ENCODE data around the gene ETDA.
"Not testable (repeated sequence)": the region's sequence is repeated elsewhere in the genome, so short reads cannot be mapped to it uniquely, and the experiment has no call there.

ETDA gene

GRCh38 chrX:135252011-135252518 lies at the start of gene ETDA:
ETDA (plus strand) TSS chrX:135252061; CDS start chrX:135253277, 1,216 bp downstream.
- not testable (repeated sequence) for DNase-seq (ENCODE audit: low spot score)

- DNase-seq (ENCODE audit: low spot score): not testable (repeated sequence)
Measured at GRCh38 chrX:135206427-135206826, 45.4 kb upstream of the ETDA start.

GRCh38 chrX:135213200-135213844 lies 38.5 kb upstream of the ETDA start:
- DNase-seq (ENCODE audit: low spot score): no peak

GRCh38 chrX:135245989-135246388 lies 5.9 kb upstream of the ETDA start:
- not testable (repeated sequence) for DNase-seq (ENCODE audit: low spot score)

GRCh38 chrX:135256087-135256684 lies 4.3 kb downstream of the ETDA start:
- not testable (repeated sequence) for DNase-seq (ENCODE audit: low spot score)

GRCh38 chrX:135256923-135257322 lies 5.1 kb downstream of the ETDA start:
- no peak for DNase-seq (ENCODE audit: low spot score)

GRCh38 chrX:135257469-135257868 lies 5.6 kb downstream of the ETDA start:
- no peak for DNase-seq (ENCODE audit: low spot score)

GRCh38 chrX:135260976-135261375 lies 9.1 kb downstream of the ETDA start:
- DNase-seq (ENCODE audit: low spot score): not testable (repeated sequence)

GRCh38 chrX:135263376-135263775 lies 11.5 kb downstream of the ETDA start:
- not testable (repeated sequence) for DNase-seq (ENCODE audit: low spot score)

- DNase-seq (ENCODE audit: low spot score): no peak
Measured at GRCh38 chrX:135264206-135264605, 12.3 kb downstream of the ETDA start.

GRCh38 chrX:135273162-135273561 lies 21.3 kb downstream of the ETDA start:
- DNase-seq (ENCODE audit: low spot score): no peak

GRCh38 chrX:135275973-135276372 lies 24.1 kb downstream of the ETDA start:
- DNase-seq (ENCODE audit: low spot score): no peak

GRCh38 chrX:135287266-135287823 lies 35.5 kb downstream of the ETDA start:
- DNase-seq (ENCODE audit: low spot score): no peak

GRCh38 chrX:135295238-135295943 lies 43.5 kb downstream of the ETDA start:
- DNase-seq (ENCODE audit: low spot score): no peak

GRCh38 chrX:135295944-135296305 lies 44.1 kb downstream of the ETDA start:
- no peak for DNase-seq (ENCODE audit: low spot score)

GRCh38 chrX:135302269-135302873 lies 50.5 kb downstream of the ETDA start:
- no peak for DNase-seq (ENCODE audit: low spot score)
